ENCODE measurements around the gene CTNND1. TPM values are rescaled to one million over a fixed set of nuclear protein-coding genes. Genes with fewer than 3 reads are reported as not detected.

CTNND1 gene
- total RNA-seq, 2 experiments from 2014 or later, result 5.1 to 5.3 TPM

DNA sequence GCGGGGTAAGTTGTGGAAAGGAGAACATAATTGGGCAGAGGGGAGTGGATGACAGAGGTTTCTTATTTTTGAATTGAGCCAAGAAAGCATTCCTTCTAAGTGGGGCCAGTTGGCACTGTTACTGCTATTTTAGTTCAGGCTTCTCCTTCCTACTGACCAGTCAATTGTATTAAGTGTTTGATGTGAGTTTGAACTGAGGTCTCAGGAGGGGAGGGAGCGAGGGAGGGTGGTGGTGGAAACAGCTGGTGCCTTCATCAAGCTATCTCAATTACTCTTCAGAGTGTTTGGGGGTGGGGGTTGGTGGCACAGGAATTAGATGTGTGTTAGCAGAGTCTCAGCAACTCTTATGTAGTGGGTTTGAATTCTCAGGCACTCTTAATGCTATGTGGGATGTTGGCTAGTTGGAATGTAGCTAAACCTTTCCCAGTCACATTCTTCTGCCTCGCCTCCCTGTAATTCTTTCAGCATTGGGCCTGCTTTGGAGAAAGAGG is 14.5 kb downstream of the CTNND1 start:
- ChIA-PET POLR2A (no interaction called here), CTCF (ENCODE audit: unreplicated experiment) (no interaction called here)
- no peak overlapping the region for H3K27ac ChIP-seq (ENCODE audit: low read depth, low read length, poor library complexity, severe bottlenecking)

DNA sequence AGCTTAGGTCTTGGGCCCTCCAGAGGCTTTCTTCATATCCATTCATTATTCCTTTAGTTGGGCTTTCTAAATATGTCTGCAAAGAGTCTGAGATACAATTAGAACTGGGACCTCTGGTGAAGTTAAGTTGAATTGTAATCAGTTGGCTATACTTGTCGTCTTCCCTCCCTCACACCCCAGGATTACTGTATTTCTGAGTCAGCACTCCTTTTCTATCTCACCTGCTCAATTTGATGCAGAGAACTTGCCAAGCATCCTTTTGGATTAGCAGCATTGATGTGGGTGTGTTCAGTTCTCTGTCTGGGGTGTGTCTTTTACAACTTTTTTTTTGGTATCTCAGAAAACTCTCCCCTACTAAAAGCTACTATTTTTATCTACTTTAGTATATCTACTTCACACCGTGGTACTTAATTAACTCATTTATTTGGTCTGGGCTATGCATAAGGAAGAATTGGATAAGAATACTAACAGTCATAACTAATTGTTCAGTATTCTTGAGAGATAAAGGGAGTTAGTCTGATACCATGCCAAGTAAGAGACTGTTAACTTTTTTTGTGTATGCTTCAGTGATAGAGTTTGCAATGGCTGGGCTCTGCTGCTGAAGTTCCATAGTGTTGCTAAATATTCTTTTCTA is 15.1 kb downstream of the CTNND1 start:
- Histone ChIP-seq H3K4me3 (ENCODE audit: low read depth, low read length, poor library complexity, severe bottlenecking) (no peak overlapping the region), H3K4me2 (ENCODE audit: low read length) (no peak overlapping the region), H2AFZ (ENCODE audit: low read length) (no peak overlapping the region), H3K79me2 (ENCODE audit: insufficient read depth, low read depth, low read length) (no peaks in the 10 kb centered on the region), H3K36me3 (ENCODE audit: insufficient read depth, low read length) (no peaks in the 10 kb centered on the region), H3K4me1 (ENCODE audit: insufficient read depth, low read length, poor library complexity, severe bottlenecking) (no peaks in the 10 kb centered on the region), H3K9me3 (ENCODE audit: low read length) (no peaks in the 10 kb centered on the region), H3K9me2 (ENCODE audit: insufficient read depth, low read length) (no peaks in the 10 kb centered on the region), H4K20me1 (ENCODE audit: insufficient read depth, low read length) (no peaks in the 10 kb centered on the region; the same call in 1 of the 2 replicates), H3K27ac (ENCODE audit: low read depth, low read length, poor library complexity, severe bottlenecking) (no peak overlapping the region)
- BruUV-seq (replicated peaks), result no TSS peak
- intact Hi-C loops (cut with micrococcal nuclease; ENCODE audit: unreplicated experiment), result no loop called here
- DNase-seq (ENCODE audit: low spot score), result no peak
- TF ChIP-seq, protein P1, sequence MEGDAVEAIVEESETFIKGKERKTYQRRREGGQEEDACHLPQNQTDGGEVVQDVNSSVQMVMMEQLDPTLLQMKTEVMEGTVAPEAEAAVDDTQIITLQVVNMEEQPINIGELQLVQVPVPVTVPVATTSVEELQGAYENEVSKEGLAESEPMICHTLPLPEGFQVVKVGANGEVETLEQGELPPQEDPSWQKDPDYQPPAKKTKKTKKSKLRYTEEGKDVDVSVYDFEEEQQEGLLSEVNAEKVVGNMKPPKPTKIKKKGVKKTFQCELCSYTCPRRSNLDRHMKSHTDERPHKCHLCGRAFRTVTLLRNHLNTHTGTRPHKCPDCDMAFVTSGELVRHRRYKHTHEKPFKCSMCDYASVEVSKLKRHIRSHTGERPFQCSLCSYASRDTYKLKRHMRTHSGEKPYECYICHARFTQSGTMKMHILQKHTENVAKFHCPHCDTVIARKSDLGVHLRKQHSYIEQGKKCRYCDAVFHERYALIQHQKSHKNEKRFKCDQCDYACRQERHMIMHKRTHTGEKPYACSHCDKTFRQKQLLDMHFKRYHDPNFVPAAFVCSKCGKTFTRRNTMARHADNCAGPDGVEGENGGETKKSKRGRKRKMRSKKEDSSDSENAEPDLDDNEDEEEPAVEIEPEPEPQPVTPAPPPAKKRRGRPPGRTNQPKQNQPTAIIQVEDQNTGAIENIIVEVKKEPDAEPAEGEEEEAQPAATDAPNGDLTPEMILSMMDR (conservative IDR thresholded peaks at IDR 0.05; ENCODE audit: low read length), result no peak
- no peak for TF ChIP-seq EZH2phosphoT487 (IDR thresholded peaks at IDR 0.05; ENCODE audit: borderline replicate concordance, low read depth, low read length)
- ChIA-PET CTCF (ENCODE audit: unreplicated experiment) (no interaction called here), POLR2A (no interaction called here)

More for the DNA sequence above, 14.5 kb downstream of the CTNND1 start:
- Histone ChIP-seq H3K4me3 (ENCODE audit: low read depth, low read length, poor library complexity, severe bottlenecking) (no peak overlapping the region), H2AFZ (ENCODE audit: low read length) (no peak overlapping the region), H3K9me3 (ENCODE audit: low read length) (no peaks in the 10 kb centered on the region), H4K20me1 (ENCODE audit: insufficient read depth, low read length) (no peaks in the 10 kb centered on the region; the same call in 1 of the 2 replicates), H3K4me2 (ENCODE audit: low read length) (no peak overlapping the region), H3K9me2 (ENCODE audit: insufficient read depth, low read length) (no peaks in the 10 kb centered on the region), H3K36me3 (ENCODE audit: insufficient read depth, low read length) (no peaks in the 10 kb centered on the region), H3K79me2 (ENCODE audit: insufficient read depth, low read depth, low read length) (no peaks in the 10 kb centered on the region), H3K4me1 (ENCODE audit: insufficient read depth, low read length, poor library complexity, severe bottlenecking) (no peaks in the 10 kb centered on the region)
- TF ChIP-seq, protein P1 (conservative IDR thresholded peaks at IDR 0.05; ENCODE audit: low read length), result no peak
- no peak for TF ChIP-seq EZH2phosphoT487 (IDR thresholded peaks at IDR 0.05; ENCODE audit: borderline replicate concordance, low read depth, low read length)
- intact Hi-C loops (cut with micrococcal nuclease; ENCODE audit: unreplicated experiment), result no loop called here
- BruUV-seq (replicated peaks), result no TSS peak
- DNase-seq (ENCODE audit: low spot score), result no peak

DNA sequence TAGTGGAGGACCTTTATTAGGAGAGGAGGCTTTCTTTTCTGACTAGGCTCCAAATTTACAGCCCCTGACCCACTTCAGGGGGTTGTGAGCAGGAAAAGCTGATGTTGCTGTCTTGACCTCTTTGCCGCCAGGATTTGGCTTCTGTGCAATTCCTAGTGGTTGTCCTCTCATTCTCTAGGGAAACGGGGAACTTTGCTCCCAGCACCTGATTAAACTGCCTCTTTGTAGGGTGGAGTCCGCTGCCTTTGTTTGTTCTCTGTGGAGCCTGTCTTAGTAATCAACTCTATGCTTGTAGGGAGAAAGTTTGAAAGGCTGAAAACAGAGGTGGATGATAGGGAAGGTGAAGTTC is 16.3 kb downstream of the CTNND1 start:
- DNase-seq (ENCODE audit: low spot score), result no peak
- Histone ChIP-seq H3K9me3 (ENCODE audit: low read length) (no peaks in the 10 kb centered on the region), H3K9me2 (ENCODE audit: insufficient read depth, low read length) (no peaks in the 10 kb centered on the region), H3K4me1 (ENCODE audit: insufficient read depth, low read length, poor library complexity, severe bottlenecking) (no peaks in the 10 kb centered on the region), H3K4me3 (ENCODE audit: low read depth, low read length, poor library complexity, severe bottlenecking) (no peak overlapping the region), H4K20me1 (ENCODE audit: insufficient read depth, low read length) (no peaks in the 10 kb centered on the region; the same call in 1 of the 2 replicates), H3K79me2 (ENCODE audit: insufficient read depth, low read depth, low read length) (no peaks in the 10 kb centered on the region), H3K4me2 (ENCODE audit: low read length) (no peak overlapping the region), H3K27ac (ENCODE audit: low read depth, low read length, poor library complexity, severe bottlenecking) (no peak overlapping the region), H3K36me3 (ENCODE audit: insufficient read depth, low read length) (no peaks in the 10 kb centered on the region), H2AFZ (ENCODE audit: low read length) (no peak overlapping the region)
- POLR2A ChIA-PET, result interaction anchor here (1.1 to 1.5 kb wide), 3 partner anchors 7 to 15 kb away, joined by 3 to 10 read pairs (median 4); no protein-coding TSS in a partner anchor
- no TSS peak for BruUV-seq (replicated peaks)
- intact Hi-C loops (cut with micrococcal nuclease; ENCODE audit: unreplicated experiment), result no loop called here
- CTCF ChIA-PET (ENCODE audit: unreplicated experiment), result no interaction called here
- TF ChIP-seq EZH2phosphoT487 (IDR thresholded peaks at IDR 0.05; ENCODE audit: borderline replicate concordance, low read depth, low read length), result no peak
- TF ChIP-seq, protein P1 (conservative IDR thresholded peaks at IDR 0.05; ENCODE audit: low read length), result no peak
